A549 (cell line): Measurements from ENCODE around the gene ZNF319. TPM values are rescaled to one million over a fixed set of nuclear protein-coding genes. Genes with fewer than 3 reads are reported as not detected.
A peak's percentile ranks its signal among the peaks of the same experiment; 100 is the strongest.

Source experiments
- ATAC-seq, 2 experiments: fragments of 200-7000 bp in 1 of 2; fragments of >200 bp in 1 of 2; cut with Nextera tagmentation in 1 of 2; cut with Tn5 transposase in 1 of 2; 3 replicates each; pipeline versions ENCODE4 v1.8.0 to v1.9.1; 2018 to 2020; ENCODE audit warnings: mild to moderate bottlenecking in 1 of 2, moderate library complexity in 1 of 2
- CTCF ChIA-PET: fragments of 300-600 bp; sonication (Branson Sonifier 250); formaldehyde crosslinking; extraction: SDS; loops from one replicate; lab custom pipeline; 2021; ENCODE audit warnings: antibody characterized with exemption, inconsistent platforms; lab: Yijun Ruan, JAX
- POLR2A ChIA-PET: fragments of 350-600 bp; formaldehyde crosslinking; extraction: SDS; loops from one replicate; lab custom pipeline; 2021; ENCODE audit warnings: antibody characterized with exemption, inconsistent platforms; lab: Yijun Ruan, JAX
- DNase-seq, 2 experiments: peaks; one replicate each; pipeline versions ENCODE4 v3.0.0 to v3.0.0-alpha.2; 2011 to 2016; ENCODE audit warnings: low read depth in 1 of 2, low spot score in 1 of 2
- FAIRE-seq: peaks from 2 replicates; lab custom pipeline; 2011; peaks lifted over from hg19 to GRCh38; lab: Jason Lieb, UNC
- H3K27ac ChIP-seq, 2 experiments: fragments of >200 bp; sonication (Bioruptor Twin); formaldehyde crosslinking; 3 replicates each; pipeline ENCODE4 v1.5.1; 2016 to 2017
- H3K4me1 ChIP-seq: fragments of >200 bp; sonication (Bioruptor Twin); formaldehyde crosslinking; 3 replicates; pipeline ENCODE4 v1.6.1; 2016
- H3K4me2 ChIP-seq: fragments of >200 bp; sonication (Bioruptor Twin); formaldehyde crosslinking; 3 replicates; pipeline ENCODE4 v1.6.1; 2016
- H3K4me3 ChIP-seq: fragments of >200 bp; sonication (Bioruptor Twin); formaldehyde crosslinking; 3 replicates; pipeline ENCODE4 v1.5.1; 2016
- H3K9me3 ChIP-seq: fragments of >200 bp; sonication (Bioruptor Twin); formaldehyde crosslinking; 3 replicates; pipeline ENCODE4 v1.6.1; 2016
- BHLHE40 ChIP-seq: IDR thresholded peaks from 2 replicates; pipeline ENCODE4 v1.6.1; 2012; ENCODE audit warnings: low read depth, low read length, inconsistent platforms
- CHD2 ChIP-seq: fragments of 150-350 bp; IDR thresholded peaks from 2 replicates; pipeline ENCODE4 v1.6.1; 2014; ENCODE audit warnings: low read length; ENCODE audit not compliant: partially characterized antibody
- ESRRA ChIP-seq: fragments of 150-350 bp; IDR thresholded peaks from 2 replicates; pipeline ENCODE4 v1.6.1; 2014; ENCODE audit warnings: mild to moderate bottlenecking, low read length, borderline replicate concordance
- FOSB ChIP-seq: fragments of 250-450 bp; sonication (Bioruptor Pico); IDR thresholded peaks from 2 replicates; pipeline ENCODE4 v1.5.0; 2020; ENCODE audit warnings: mild to moderate bottlenecking, moderate library complexity
- HDAC2 ChIP-seq: fragments of 200-600 bp; sonication (generic); IDR thresholded peaks from 2 replicates; pipeline ENCODE4 v1.6.1; 2016
- HEYL ChIP-seq: fragments of 250-450 bp; sonication (Bioruptor Pico); IDR thresholded peaks from 2 replicates; pipeline ENCODE4 v1.8.0; 2021; ENCODE audit warnings: mild to moderate bottlenecking, moderate library complexity
- HOXB13 ChIP-seq: fragments of 250-450 bp; sonication (Bioruptor Pico); IDR thresholded peaks from 2 replicates; pipeline ENCODE4 v1.5.0; 2020; ENCODE audit warnings: low read depth, mild to moderate bottlenecking, moderate library complexity
- KDM1A ChIP-seq: fragments of 200-600 bp; sonication (generic); IDR thresholded peaks from 2 replicates; pipeline ENCODE4 v1.6.1; 2016; ENCODE audit warnings: low read depth, mild to moderate bottlenecking
- KDM5A ChIP-seq: fragments of 200-600 bp; sonication (generic); IDR thresholded peaks from 2 replicates; pipeline ENCODE4 v1.6.1; 2016; ENCODE audit warnings: antibody characterized with exemption, mild to moderate bottlenecking
- MAFK ChIP-seq: fragments of 450-650 bp; IDR thresholded peaks from 2 replicates; pipeline ENCODE4 v1.6.1; 2014; ENCODE audit not compliant: partially characterized antibody
- MYC ChIP-seq: IDR thresholded peaks from 2 replicates; pipeline ENCODE4 v1.6.1; 2012; ENCODE audit warnings: mild to moderate bottlenecking, inconsistent platforms, low read length, improper control_type of control experiment, borderline replicate concordance
- NR3C1 ChIP-seq: fragments of >200 bp; sonication (Bioruptor Twin); formaldehyde crosslinking; IDR thresholded peaks from 3 replicates; pipeline ENCODE4 v1.6.1; 2017
- PBX3 ChIP-seq: IDR thresholded peaks from 2 replicates; pipeline ENCODE4 v1.6.1; 2012
- PHF8 ChIP-seq: fragments of 200-600 bp; sonication (generic); IDR thresholded peaks from 2 replicates; pipeline ENCODE4 v1.6.1; 2016; ENCODE audit warnings: low read depth, mild to moderate bottlenecking, antibody characterized with exemption, moderate library complexity, borderline replicate concordance
- POLR2A ChIP-seq: IDR thresholded peaks from 2 replicates; pipeline ENCODE4 v1.6.1; 2012; ENCODE audit warnings: mild to moderate bottlenecking, low read length
- RAD21 ChIP-seq, 2 experiments: fragments of >200 bp in 1 of 2; sonication (Bioruptor Twin) in 1 of 2; formaldehyde crosslinking in 1 of 2; IDR thresholded peaks in 1 of 2; conservative IDR thresholded peaks in 1 of 2; 2 replicates in 1 of 2; 3 replicates in 1 of 2; pipeline ENCODE4 v1.6.1; 2012 to 2018; ENCODE audit warnings: inconsistent platforms in 1 of 2
- RCOR1 ChIP-seq: fragments of 150-350 bp; IDR thresholded peaks from 2 replicates; pipeline ENCODE4 v1.6.1; 2014; ENCODE audit warnings: antibody characterized with exemption, low read length, low read depth
- RNF2 ChIP-seq: fragments of 200-600 bp; sonication (generic); IDR thresholded peaks from 2 replicates; pipeline ENCODE4 v1.6.1; 2016; ENCODE audit warnings: low read depth, mild to moderate bottlenecking, antibody characterized with exemption, moderate library complexity, borderline replicate concordance
- SMC3 ChIP-seq: fragments of >200 bp; sonication (Bioruptor Twin); formaldehyde crosslinking; IDR thresholded peaks from 3 replicates; pipeline ENCODE4 v1.6.1; 2018; ENCODE audit warnings: inconsistent platforms
- WGBS: methylation state at CpG from one replicate; pipeline ENCODE4 v1.1.6; 2017; ENCODE audit errors: missing lambda C conversion rate; 5-methylcytosine and 5-hydroxymethylcytosine counted together
- polyA plus RNA-seq, 4 experiments: library from polyadenylated mRNA; depleted of rRNA in 3 of 4; stranded (reverse); fragments of >200 nt; fragmentation: RNase III in 1 of 4; extraction: RNeasy Plus Mini Kit Qiagen cat#74134 plus additional on column Dnase treatment in 1 of 4; gene quantifications; 2 replicates in 3 of 4; 3 replicates in 1 of 4; pipeline ENCODE4 v1.2.3, GENCODE V29; 2011 to 2017

ZNF319 gene
- polyA plus RNA-seq, 2 of the 4 experiments (the other 2 are of a cell fraction), result 10.8 to 11.3 TPM

- no peak for TF ChIP-seq KDM5A
- no peak for TF ChIP-seq RNF2
- TF ChIP-seq MYC, result no peak
- no peak for TF ChIP-seq RCOR1
Measured at GRCh38 chr16:57970319-57970718, 30.2 kb downstream of the ZNF319 start (continued).

GRCh38 chr16:57969451-57970123, 30.9 kb downstream of the ZNF319 start:
- no peak overlapping the region for H3K4me3 ChIP-seq
- no peak for FAIRE-seq
- peaks cover 15% of the 10 kb centered on the region; the same call in 2 of the 3 replicates for H3K4me1 ChIP-seq
- no peak for TF ChIP-seq ESRRA
- peak; percentile 41 for TF ChIP-seq MAFK
- TF ChIP-seq PHF8, result no peak
- TF ChIP-seq, all 56 proteins: peak for 1
- ATAC-seq (no peak), DNase-seq (no peak)
- 77% methylated on average over 10 of the region's 10 CpGs for WGBS
- POLR2A ChIA-PET, result no interaction called here
- H3K9me3 ChIP-seq, result no peaks in the 10 kb centered on the region
- H3K4me2 ChIP-seq, result no peak overlapping the region
- CTCF ChIA-PET, result interaction anchor here (0.8 to 2.3 kb wide), 2 partner anchors 10 to 70 kb away, joined by 4 to 7 read pairs; no protein-coding TSS in a partner anchor
- H3K27ac ChIP-seq, result no peak overlapping the region

- H3K27ac ChIP-seq, result no peak overlapping the region
- no peaks in the 10 kb centered on the region for H3K9me3 ChIP-seq
- POLR2A ChIA-PET, result no interaction called here
- DNase-seq, result no peak
- no peak overlapping the region for H3K4me2 ChIP-seq
- CTCF ChIA-PET, result interaction anchor here (0.6 to 0.7 kb wide), 2 partner anchors 20 to 841 kb away, joined by 3 read pairs; no protein-coding TSS in a partner anchor
- no peak for TF ChIP-seq POLR2A
- TF ChIP-seq RAD21 (conservative IDR thresholded peaks at IDR 0.05 in 1 of 2, IDR thresholded peaks at IDR 0.05 in 1 of 2), result no peak
- TF ChIP-seq HEYL, result no peak
- TF ChIP-seq PBX3, result no peak
- TF ChIP-seq HDAC2, result no peak
- no peak for TF ChIP-seq CHD2
- TF ChIP-seq, all 56 proteins: peak for 0
- ATAC-seq (no peak), FAIRE-seq (no peak)
- peaks cover 15% of the 10 kb centered on the region; the same call in 2 of the 3 replicates for H3K4me1 ChIP-seq
- H3K4me3 ChIP-seq, result no peak overlapping the region
Measured at GRCh38 chr16:57967916-57968315, 32.6 kb downstream of the ZNF319 start.

- FAIRE-seq (no peak), ATAC-seq (no peak), DNase-seq (no peak)
- POLR2A ChIA-PET, result no interaction called here
- peak overlapping the region in 1 of 2 experiments; percentile 54; a peak in 2 of 6 replicates for H3K27ac ChIP-seq
- no peak overlapping the region for H3K4me3 ChIP-seq
- TF ChIP-seq MAFK, result no peak
- no peak for TF ChIP-seq BHLHE40
- TF ChIP-seq FOSB, result no peak
- TF ChIP-seq NR3C1, result no peak
- TF ChIP-seq RNF2, result no peak
- no peak for TF ChIP-seq SMC3
- TF ChIP-seq HOXB13 (CRISPR knock-in tag), result no peak
- no peak for TF ChIP-seq KDM1A
- no peak for TF ChIP-seq POLR2A
- peaks cover 15% of the 10 kb centered on the region; the same call in 2 of the 3 replicates for H3K4me1 ChIP-seq
- H3K4me2 ChIP-seq, result no peak overlapping the region
- H3K9me3 ChIP-seq, result no peaks in the 10 kb centered on the region
- WGBS, result 94% methylated on average over 9 of the region's 9 CpGs
- CTCF ChIA-PET, result interaction anchor here (1.0 to 1.6 kb wide), 3 partner anchors 13 to 54 kb away, joined by 3 to 5 read pairs (median 4); partner anchors contain the start of genes USB1 and ZNF319
Measured at GRCh38 chr16:57966986-57967385, 33.5 kb downstream of the ZNF319 start.
